ENCODE measurements around the gene RAD51B.

- TF ChIP-seq MYC (IDR thresholded peaks at IDR 0.05; ENCODE audit: low read depth, low read length) (no peak), MYC (CRISPR knock-in tag; IDR thresholded peaks at IDR 0.05; ENCODE audit: borderline replicate concordance, low read depth) (no peak), REST (IDR thresholded peaks at IDR 0.05; ENCODE audit: borderline replicate concordance) (no peak), REST (CRISPR knock-in tag; IDR thresholded peaks at IDR 0.05; ENCODE audit: low read depth) (no peak), SIN3A (IDR thresholded peaks at IDR 0.05; ENCODE audit: borderline replicate concordance in 2 of 2, control insufficient read depth in 1 of 2, low read depth in 2 of 2, low read length in 2 of 2) (no peak), JUND (IDR thresholded peaks at IDR 0.05; ENCODE audit: borderline replicate concordance, low read depth, low read length) (no peak), JUND (tag; IDR thresholded peaks at IDR 0.05; ENCODE audit: borderline replicate concordance, low read depth, low read length) (no peak), YY1 (IDR thresholded peaks at IDR 0.05; ENCODE audit: borderline replicate concordance in 1 of 3, control insufficient read depth in 1 of 3, extremely low read depth in 1 of 3, insufficient read depth in 3 of 3, insufficient read length in 1 of 3, insufficient replicate concordance in 2 of 3, low read depth in 1 of 3, low read length in 2 of 3) (no peak), ZNF436 (CRISPR knock-in tag; IDR thresholded peaks at IDR 0.05) (no peak), ATF1 (CRISPR knock-in tag; IDR thresholded peaks at IDR 0.05) (no peak), ATF1 (tag; IDR thresholded peaks at IDR 0.05) (no peak)
- TF ChIP-seq, protein P1, sequence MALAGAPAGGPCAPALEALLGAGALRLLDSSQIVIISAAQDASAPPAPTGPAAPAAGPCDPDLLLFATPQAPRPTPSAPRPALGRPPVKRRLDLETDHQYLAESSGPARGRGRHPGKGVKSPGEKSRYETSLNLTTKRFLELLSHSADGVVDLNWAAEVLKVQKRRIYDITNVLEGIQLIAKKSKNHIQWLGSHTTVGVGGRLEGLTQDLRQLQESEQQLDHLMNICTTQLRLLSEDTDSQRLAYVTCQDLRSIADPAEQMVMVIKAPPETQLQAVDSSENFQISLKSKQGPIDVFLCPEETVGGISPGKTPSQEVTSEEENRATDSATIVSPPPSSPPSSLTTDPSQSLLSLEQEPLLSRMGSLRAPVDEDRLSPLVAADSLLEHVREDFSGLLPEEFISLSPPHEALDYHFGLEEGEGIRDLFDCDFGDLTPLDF (CRISPR knock-in tag; IDR thresholded peaks at IDR 0.05) = no peak
These were observed 934.1 kb downstream of the RAD51B start for GRCh38 chr14:68753690-68754089.

Data from K562 (cell line).